ENCODE data around the gene AK1. TPM values are rescaled to one million over a fixed set of nuclear protein-coding genes. Genes with fewer than 3 reads are reported as not detected.

AK1 gene
- total RNA-seq, 1 experiment from 2014 or later, result 75.9 TPM

GRCh38 chr9:127866535-127866934 is 10.9 kb downstream of the AK1 start:
- POLR2A ChIA-PET, result no interaction called here
- no peak for DNase-seq (ENCODE audit: unreplicated experiment)
- intact Hi-C loops (cut with micrococcal nuclease), result loop anchor here (5.0 kb wide), 1 partner anchor 64 kb away; the partner anchor contains the start of gene FPGS
- H3K4me3 Mint-ChIP-seq (ENCODE audit: unreplicated experiment), result no peak overlapping the region
- BruUV-seq (replicated peaks), result TSS peak; percentile 21
- H3K4me1 Mint-ChIP-seq (ENCODE audit: insufficient read depth, unreplicated experiment), result no peaks in the 10 kb centered on the region
- H3K27ac Mint-ChIP-seq (ENCODE audit: low read depth, unreplicated experiment), result no peak overlapping the region
- no peaks in the 10 kb centered on the region for H3K9me3 Mint-ChIP-seq (ENCODE audit: unreplicated experiment)
- CTCF ChIA-PET, result interaction anchor here (1.3 to 1.9 kb wide), 2 partner anchors 79 to 131 kb away, joined by 5 to 6 read pairs; partner anchors contain the start of gene TOR2A
- H3K27me3 Mint-ChIP-seq (ENCODE audit: insufficient read depth, unreplicated experiment), result no peaks in the 10 kb centered on the region
- peaks cover 10% of the 10 kb centered on the region for H3K36me3 Mint-ChIP-seq (ENCODE audit: insufficient read depth, unreplicated experiment)
- no peak for TF ChIP-seq CTCF (IDR thresholded peaks at IDR 0.05; ENCODE audit: unreplicated experiment)

GRCh38 chr9:127865645-127866464 is 11.6 kb downstream of the AK1 start:
- no peaks in the 10 kb centered on the region for H3K4me1 Mint-ChIP-seq (ENCODE audit: insufficient read depth, unreplicated experiment)
- POLR2A ChIA-PET, result no interaction called here
- no peak overlapping the region for H3K27ac Mint-ChIP-seq (ENCODE audit: low read depth, unreplicated experiment)
- no peaks in the 10 kb centered on the region for H3K9me3 Mint-ChIP-seq (ENCODE audit: unreplicated experiment)
- H3K27me3 Mint-ChIP-seq (ENCODE audit: insufficient read depth, unreplicated experiment), result no peaks in the 10 kb centered on the region
- CTCF ChIA-PET, result interaction anchor here (0.7 to 1.9 kb wide), 3 partner anchors 25 to 199 kb away, joined by 3 to 6 read pairs (median 3); no protein-coding TSS in a partner anchor
- H3K36me3 Mint-ChIP-seq (ENCODE audit: insufficient read depth, unreplicated experiment), result peaks cover 6% of the 10 kb centered on the region
- H3K4me3 Mint-ChIP-seq (ENCODE audit: unreplicated experiment), result no peak overlapping the region
- intact Hi-C loops (cut with micrococcal nuclease), result loop anchor here (5.0 kb wide), 1 partner anchor 64 kb away; the partner anchor contains the start of gene FPGS
- BruUV-seq (replicated peaks), result no TSS peak
- TF ChIP-seq CTCF (IDR thresholded peaks at IDR 0.05; ENCODE audit: unreplicated experiment), result no peak
- no peak for DNase-seq (ENCODE audit: unreplicated experiment)

- no TSS peak for BruUV-seq (replicated peaks)
- no peak overlapping the region for H3K4me3 Mint-ChIP-seq (ENCODE audit: unreplicated experiment)
- intact Hi-C loops (cut with micrococcal nuclease), result no loop called here
- ChIA-PET POLR2A (interaction anchor here (0.7 to 1.3 kb wide), 4 partner anchors 8 to 46 kb away, joined by 3 to 4 read pairs (median 3); partner anchors contain the start of gene ENG), CTCF (interaction anchor here (0.8 to 1.4 kb wide), 4 partner anchors 8 to 126 kb away, joined by 3 to 4 read pairs (median 3); no protein-coding TSS in a partner anchor)
- no peak for DNase-seq (ENCODE audit: unreplicated experiment)
- no peaks in the 10 kb centered on the region for H3K4me1 Mint-ChIP-seq (ENCODE audit: insufficient read depth, unreplicated experiment)
- no peak overlapping the region for H3K27ac Mint-ChIP-seq (ENCODE audit: low read depth, unreplicated experiment)
- H3K36me3 Mint-ChIP-seq (ENCODE audit: insufficient read depth, unreplicated experiment), result peaks cover 6% of the 10 kb centered on the region
- H3K27me3 Mint-ChIP-seq (ENCODE audit: insufficient read depth, unreplicated experiment), result no peaks in the 10 kb centered on the region
- H3K9me3 Mint-ChIP-seq (ENCODE audit: unreplicated experiment), result no peaks in the 10 kb centered on the region
- TF ChIP-seq CTCF (IDR thresholded peaks at IDR 0.05; ENCODE audit: unreplicated experiment), result no peak
These were observed 14.3 kb downstream of the AK1 start for GRCh38 chr9:127863191-127863621.
